ENCODE results near the gene CIBAR2. TPM values are rescaled to one million over a fixed set of nuclear protein-coding genes. Genes with fewer than 3 reads are reported as not detected.

CIBAR2 gene
- total and polyA plus RNA-seq, 9 of the 15 experiments (the other 6 are each of a cell fraction or from before 2014, with no cell fraction given) = not detected

DNA sequence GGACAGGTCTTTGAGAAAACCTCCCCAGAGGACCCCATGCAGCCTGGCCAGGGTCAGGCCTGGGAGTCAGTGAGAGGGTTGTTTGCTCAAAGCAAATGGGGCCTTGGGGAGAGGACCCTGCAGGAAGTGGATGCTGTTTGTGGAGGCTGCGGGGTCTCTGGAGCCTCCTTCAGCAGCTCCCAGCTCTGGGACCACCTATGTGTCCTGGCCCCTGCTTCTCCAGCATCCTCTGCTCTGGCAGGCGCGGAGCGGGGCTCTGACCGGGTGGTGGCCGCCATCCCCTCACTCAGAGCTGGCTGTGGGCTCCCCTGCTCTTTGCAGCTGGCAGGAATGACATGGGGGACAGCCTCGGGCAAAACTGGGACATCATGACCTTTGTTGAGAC, 29.8 kb upstream of the CIBAR2 start:
- H3K9me1 ChIP-seq (ENCODE audit: control insufficient read depth, insufficient read depth, low read length) = no peaks in the 10 kb centered on the region
- peaks cover 30% of the 10 kb centered on the region for H4K20me1 ChIP-seq (replicated peaks; ENCODE audit: control insufficient read depth, insufficient read depth, low read length)
- DNase-seq (ENCODE audit: extremely low read depth in 1 of 4, low spot score in 3 of 4) (no peak), FAIRE-seq (no peak), ATAC-seq (no peak)
- H3K4me3 ChIP-seq = no peak overlapping the region
- H3K27ac ChIP-seq (ENCODE audit: extremely low read depth, low read depth, low read length) = no peak overlapping the region
- H3K27me3 ChIP-seq (ENCODE audit: control insufficient read depth in 2 of 2, insufficient read depth in 2 of 2, low read length in 2 of 2) = peaks cover 27 to 81% of the 10 kb centered on the region in 2 experiments
- no peak overlapping the region for H2AFZ ChIP-seq (ENCODE audit: low read depth, low read length)
- intact Hi-C loops (cut with micrococcal nuclease) (no loop called here), in situ Hi-C loops (cut with MboI) (no loop called here)
- H3K36me3 ChIP-seq (ENCODE audit: control insufficient read depth, insufficient read depth, low read length) = no peaks in the 10 kb centered on the region
- no peak overlapping the region for H3K4me2 ChIP-seq (ENCODE audit: insufficient read depth, low read length)
- WGBS (ENCODE audit: insufficient coverage, low coverage, missing lambda C conversion rate) = 60% methylated on average over 7 of the region's 7 CpGs
- no TSS peak for BruUV-seq (replicated peaks)
- no peaks in the 10 kb centered on the region for H3K9me3 ChIP-seq (replicated peaks; ENCODE audit: control insufficient read depth, insufficient read depth, low read depth, low read length)
- CTCF ChIA-PET (ENCODE audit: low intra/inter-chr PET ratio) = no interaction called here
- no peaks in the 10 kb centered on the region for H3K79me2 ChIP-seq (ENCODE audit: control insufficient read depth, insufficient read depth, low read length)
- peaks cover 10 to 46% of the 10 kb centered on the region in 2 experiments for H3K4me1 ChIP-seq (replicated peaks in 1 of 2; ENCODE audit: control insufficient read depth in 2 of 2, insufficient read depth in 2 of 2, low read length in 2 of 2)
- POLR2A ChIA-PET = interaction anchor here (0.9 kb wide), 1 partner anchor 8 kb away, joined by 3 read pairs; no protein-coding TSS in a partner anchor
- no peak overlapping the region for H3K9ac ChIP-seq (ENCODE audit: insufficient read depth in 1 of 2, low read depth in 2 of 2, low read length in 2 of 2)
- no peak for TF ChIP-seq ZNF707 (CRISPR knock-in tag; conservative IDR thresholded peaks at IDR 0.05)
- no peak for TF ChIP-seq PHF8 (IDR thresholded peaks at IDR 0.05; ENCODE audit: borderline replicate concordance, low read length)
- no peak for TF ChIP-seq HNRNPL (IDR thresholded peaks at IDR 0.05; ENCODE audit: low read depth, low read length)
- TF ChIP-seq, protein P1, sequence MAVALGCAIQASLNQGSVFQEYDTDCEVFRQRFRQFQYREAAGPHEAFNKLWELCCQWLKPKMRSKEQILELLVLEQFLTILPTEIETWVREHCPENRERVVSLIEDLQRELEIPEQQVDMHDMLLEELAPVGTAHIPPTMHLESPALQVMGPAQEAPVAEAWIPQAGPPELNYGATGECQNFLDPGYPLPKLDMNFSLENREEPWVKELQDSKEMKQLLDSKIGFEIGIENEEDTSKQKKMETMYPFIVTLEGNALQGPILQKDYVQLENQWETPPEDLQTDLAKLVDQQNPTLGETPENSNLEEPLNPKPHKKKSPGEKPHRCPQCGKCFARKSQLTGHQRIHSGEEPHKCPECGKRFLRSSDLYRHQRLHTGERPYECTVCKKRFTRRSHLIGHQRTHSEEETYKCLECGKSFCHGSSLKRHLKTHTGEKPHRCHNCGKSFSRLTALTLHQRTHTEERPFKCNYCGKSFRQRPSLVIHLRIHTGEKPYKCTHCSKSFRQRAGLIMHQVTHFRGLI (CRISPR knock-in tag; IDR thresholded peaks at IDR 0.05) = no peak
- TF ChIP-seq FOXJ2 (tag; IDR thresholded peaks at IDR 0.05) = no peak
- no peak for TF ChIP-seq NUFIP1 (IDR thresholded peaks at IDR 0.05; ENCODE audit: partially characterized antibody)
- TF ChIP-seq STAG1 (CRISPR knock-in tag; IDR thresholded peaks at IDR 0.05; ENCODE audit: borderline replicate concordance) = no peak
- no peak for TF ChIP-seq MLX (CRISPR knock-in tag; conservative IDR thresholded peaks at IDR 0.05)
- no peak for TF ChIP-seq ZBTB12 (CRISPR knock-in tag; IDR thresholded peaks at IDR 0.05)
- TF ChIP-seq NR4A1 (CRISPR knock-in tag; IDR thresholded peaks at IDR 0.05) = no peak
- no peak for TF ChIP-seq NR4A1 (tag; IDR thresholded peaks at IDR 0.05)
- TF ChIP-seq SAFB2 (IDR thresholded peaks at IDR 0.05; ENCODE audit: borderline replicate concordance, low read depth, low read length, severe bottlenecking) = no peak
- TF ChIP-seq ZNF639 (CRISPR knock-in tag; conservative IDR thresholded peaks at IDR 0.05 in 1 of 2, IDR thresholded peaks at IDR 0.05 in 1 of 2) = no peak

Data from K562 (cell line).